Activated CD4-positive, alpha-beta T cell treated with anti-CD3 and anti-CD28 coated beads for 4 hours (primary cell): ENCODE data around the gene FAM20C.

Experiments used
- DNase-seq, 2 donors: peaks; one replicate each; pipeline ENCODE4 v3.0.0-alpha.2; 2020

FAM20C gene

GRCh38 chr7:191981-192649 lies at the start of gene FAM20C:
Gene FAM20C, plus strand, starts transcription at chr7:192571. Its CDS starts 629 bp downstream, at chr7:193200.
- DNase-seq = peak in 1 of 2 donors; percentile 26

- DNase-seq = no peak
Measured at GRCh38 chr7:143145-143751, 49.1 kb upstream of the FAM20C start.

- no peak for DNase-seq
Measured at GRCh38 chr7:143811-144453, 48.4 kb upstream of the FAM20C start.

GRCh38 chr7:144454-144826 lies 47.9 kb upstream of the FAM20C start:
- no peak for DNase-seq

GRCh38 chr7:145863-146262 lies 46.5 kb upstream of the FAM20C start:
- no peak for DNase-seq

GRCh38 chr7:148543-148931 lies 43.8 kb upstream of the FAM20C start:
- no peak for DNase-seq

GRCh38 chr7:148932-149790 lies 43.2 kb upstream of the FAM20C start:
- peak; percentile 96 to 98 for DNase-seq

GRCh38 chr7:149791-150636 lies 42.4 kb upstream of the FAM20C start:
- no peak for DNase-seq

GRCh38 chr7:150811-151221 lies 41.6 kb upstream of the FAM20C start:
- DNase-seq = no peak

GRCh38 chr7:151346-152050 lies 40.9 kb upstream of the FAM20C start:
- no peak for DNase-seq

- no peak for DNase-seq
Measured at GRCh38 chr7:152702-153391, 39.5 kb upstream of the FAM20C start.

- DNase-seq = no peak
Measured at GRCh38 chr7:153604-154003, 38.8 kb upstream of the FAM20C start.

- DNase-seq = no peak
Measured at GRCh38 chr7:154096-154799, 38.1 kb upstream of the FAM20C start.

- DNase-seq = no peak
Measured at GRCh38 chr7:155469-155900, 36.9 kb upstream of the FAM20C start.

GRCh38 chr7:156111-157007 lies 36.0 kb upstream of the FAM20C start:
- DNase-seq = no peak

GRCh38 chr7:157008-157310 lies 35.4 kb upstream of the FAM20C start:
- DNase-seq = no peak

GRCh38 chr7:157771-158625 lies 34.4 kb upstream of the FAM20C start:
- DNase-seq = no peak

GRCh38 chr7:158771-159170 lies 33.6 kb upstream of the FAM20C start:
- DNase-seq = no peak
